B cell (primary cell): ENCODE measurements around the gene FHIT. TPM values are rescaled to one million over a fixed set of nuclear protein-coding genes. Genes with fewer than 3 reads are reported as not detected.

Experiments
- ATAC-seq: fragments of 200-7000 bp; cut with Tn5 transposase; one replicate; pipeline ENCODE4 v1.10.0; 2021; ENCODE audit warnings: low read depth, mild to moderate bottlenecking, moderate number of reproducible peaks, moderate library complexity
- CTCF ChIA-PET: fragments of 350-600 bp; sonication (Branson Sonifier 250); formaldehyde crosslinking; loops from one replicate; lab custom pipeline; 2021; ENCODE audit warnings: antibody characterized with exemption, inconsistent platforms; lab: Charles Lee
- POLR2A ChIA-PET: fragments of 350-600 bp; sonication (Branson Sonifier 250); formaldehyde crosslinking; loops from one replicate; lab custom pipeline; 2021; ENCODE audit warnings: antibody characterized with exemption; lab: Charles Lee
- DNase-seq: peaks from one replicate; pipeline ENCODE4 v3.0.0; 2013
- H2AFZ ChIP-seq: 2 replicates; pipeline ENCODE4 v1.6.1; 2012; ENCODE audit warnings: mild to moderate bottlenecking, low read depth, low read length; ENCODE audit not compliant: insufficient read depth, poor library complexity, severe bottlenecking
- H3K27ac ChIP-seq, 2 donors: 1 replicate in 1 of 2; 2 replicates in 1 of 2; pipeline ENCODE4 v1.5.1; 2012 to 2013; ENCODE audit warnings: low read length in 2 of 2, mild to moderate bottlenecking in 2 of 2, moderate library complexity in 1 of 2
- H3K27me3 ChIP-seq, 4 experiments: fragments of 200-600 bp in 1 of 4; sonication (generic) in 1 of 4; replicated peaks in 1 of 4; 1 replicate in 2 of 4; 2 replicates in 2 of 4; pipeline versions ENCODE4 v1.6.1 to v1.7.0; 2013 to 2016; ENCODE audit warnings: low read length in 3 of 4, mild to moderate bottlenecking in 2 of 4, mixed read lengths in 1 of 4, moderate library complexity in 1 of 4; ENCODE audit not compliant: insufficient read depth in 4 of 4, control insufficient read depth in 3 of 4; ENCODE audit errors: control extremely low read depth in 1 of 4
- H3K36me3 ChIP-seq, 2 experiments: replicated peaks in 1 of 2; 1 replicate in 1 of 2; 2 replicates in 1 of 2; pipeline versions ENCODE4 v1.6.1 to v1.7.1; 2013; ENCODE audit warnings: low read length in 1 of 2; ENCODE audit not compliant: insufficient read depth in 2 of 2, control insufficient read depth in 1 of 2; ENCODE audit errors: control extremely low read depth in 1 of 2, extremely low read depth in 1 of 2
- H3K4me1 ChIP-seq, 2 donors: fragments of 200-600 bp in 1 of 2; sonication (generic) in 1 of 2; 1 replicate in 1 of 2; 2 replicates in 1 of 2; pipeline versions ENCODE4 v1.5.1 to v1.6.1; 2013 to 2017; ENCODE audit warnings: low read length in 2 of 2; ENCODE audit not compliant: control insufficient read depth in 2 of 2, insufficient read depth in 2 of 2
- H3K4me2 ChIP-seq: replicated peaks from 2 replicates; pipeline ENCODE3; 2012; ENCODE audit warnings: mild to moderate bottlenecking, low read depth, low read length; ENCODE audit not compliant: poor library complexity, severe bottlenecking
- H3K4me3 ChIP-seq, 5 experiments: fragments of 200-600 bp in 1 of 5; sonication (generic) in 1 of 5; 1 replicate in 3 of 5; 2 replicates in 2 of 5; pipeline versions ENCODE4 v1.5.1 to v1.7.0; 2011 to 2016; ENCODE audit warnings: low read length in 4 of 5, mild to moderate bottlenecking in 4 of 5, low read depth in 2 of 5, control low read depth in 1 of 5, moderate library complexity in 1 of 5; ENCODE audit not compliant: insufficient read depth in 1 of 5; ENCODE audit errors: control extremely low read depth in 1 of 5, extremely low read depth in 1 of 5
- H3K79me2 ChIP-seq: fragments of 200-600 bp; sonication (generic); one replicate; pipeline ENCODE4 v1.6.0; 2016; ENCODE audit warnings: low read length; ENCODE audit not compliant: control insufficient read depth, insufficient read depth
- H3K9ac ChIP-seq: fragments of 200-600 bp; sonication (generic); 2 replicates; pipeline ENCODE4 v1.6.1; 2017; ENCODE audit warnings: mild to moderate bottlenecking, low read length, moderate library complexity
- H3K9me3 ChIP-seq, 3 donors: one replicate each; pipeline versions ENCODE4 v1.6.1 to v1.7.1; 2013; ENCODE audit warnings: low read length in 2 of 3; ENCODE audit not compliant: control insufficient read depth in 2 of 3, insufficient read depth in 1 of 3; ENCODE audit errors: control extremely low read depth in 1 of 3
- H4K20me1 ChIP-seq: 2 replicates; pipeline ENCODE4 v1.6.0; 2012; ENCODE audit warnings: mild to moderate bottlenecking, low read length; ENCODE audit not compliant: insufficient read depth, control insufficient read depth, poor library complexity, severe bottlenecking
- H3K27ac Mint-ChIP-seq: one replicate; pipeline ENCODE4 v1.8.0; 2021; ENCODE audit warnings: mixed read lengths
- H3K27me3 Mint-ChIP-seq: one replicate; pipeline ENCODE4 v1.8.0; 2021; ENCODE audit warnings: mixed read lengths
- H3K4me1 Mint-ChIP-seq: one replicate; pipeline ENCODE4 v1.8.0; 2021; ENCODE audit warnings: mixed read lengths
- H3K4me3 Mint-ChIP-seq: one replicate; pipeline ENCODE4 v1.8.0; 2021; ENCODE audit warnings: mixed read lengths
- H3K9me3 Mint-ChIP-seq: one replicate; pipeline ENCODE4 v1.8.0; 2022; ENCODE audit warnings: mixed read lengths; ENCODE audit not compliant: insufficient read depth
- EZH2 ChIP-seq: IDR thresholded peaks from 2 replicates; pipeline ENCODE4 v1.6.1; 2012; ENCODE audit warnings: borderline replicate concordance, low read depth, mild to moderate bottlenecking, moderate library complexity, low read length; ENCODE audit not compliant: insufficient read depth, poor library complexity, severe bottlenecking
- WGBS: methylation state at CpG from one replicate; pipeline ENCODE4 v1.1.5; 2013; ENCODE audit warnings: missing lambda C conversion rate; ENCODE audit not compliant: insufficient coverage; 5-methylcytosine and 5-hydroxymethylcytosine counted together
- intact Hi-C: fragments of 100-400 bp; cut with micrococcal nuclease; formaldehyde crosslinking; loops from one replicate; pipeline ENCODE4 v1.10.0; 2022
- polyA plus RNA-seq: library from polyadenylated mRNA; depleted of rRNA; stranded (reverse); fragments of >200 nt; gene quantifications from 2 replicates; pipeline ENCODE4 v1.2.3, GENCODE V29; 2012
- total RNA-seq, 2 donors: library from RNA; stranded (reverse); fragments of 120-200 nt in 1 of 2; gene quantifications; 1 replicate in 1 of 2; 2 replicates in 1 of 2; pipeline versions ENCODE4 v1.2.3 to v1.2.4, GENCODE V29; 2013 to 2022
- TF ChIP-seq, protein P1 (sequence below): fragments of 200-600 bp; IDR thresholded peaks from one replicate; pipeline ENCODE4 v1.8.0; 2022; ENCODE audit warnings: antibody characterized with exemption, mild to moderate bottlenecking

The FHIT gene
- total and polyA plus RNA-seq, 2 donors (not counting 1 experiment from before 2014, with no cell fraction given), result 1.7 to 7.8 TPM

- TF ChIP-seq, protein P1, sequence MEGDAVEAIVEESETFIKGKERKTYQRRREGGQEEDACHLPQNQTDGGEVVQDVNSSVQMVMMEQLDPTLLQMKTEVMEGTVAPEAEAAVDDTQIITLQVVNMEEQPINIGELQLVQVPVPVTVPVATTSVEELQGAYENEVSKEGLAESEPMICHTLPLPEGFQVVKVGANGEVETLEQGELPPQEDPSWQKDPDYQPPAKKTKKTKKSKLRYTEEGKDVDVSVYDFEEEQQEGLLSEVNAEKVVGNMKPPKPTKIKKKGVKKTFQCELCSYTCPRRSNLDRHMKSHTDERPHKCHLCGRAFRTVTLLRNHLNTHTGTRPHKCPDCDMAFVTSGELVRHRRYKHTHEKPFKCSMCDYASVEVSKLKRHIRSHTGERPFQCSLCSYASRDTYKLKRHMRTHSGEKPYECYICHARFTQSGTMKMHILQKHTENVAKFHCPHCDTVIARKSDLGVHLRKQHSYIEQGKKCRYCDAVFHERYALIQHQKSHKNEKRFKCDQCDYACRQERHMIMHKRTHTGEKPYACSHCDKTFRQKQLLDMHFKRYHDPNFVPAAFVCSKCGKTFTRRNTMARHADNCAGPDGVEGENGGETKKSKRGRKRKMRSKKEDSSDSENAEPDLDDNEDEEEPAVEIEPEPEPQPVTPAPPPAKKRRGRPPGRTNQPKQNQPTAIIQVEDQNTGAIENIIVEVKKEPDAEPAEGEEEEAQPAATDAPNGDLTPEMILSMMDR, result no peak
- no peak for TF ChIP-seq EZH2
- no peaks in the 10 kb centered on the region for H3K27me3 ChIP-seq
- Mint-ChIP-seq H3K9me3 (peaks cover 6% of the 10 kb centered on the region), H3K4me3 (no peak overlapping the region), H3K27ac (no peak overlapping the region), H3K27me3 (no peaks in the 10 kb centered on the region), H3K4me1 (no peaks in the 10 kb centered on the region)
- H3K4me1 ChIP-seq, result no peaks in the 10 kb centered on the region
- H3K4me3 ChIP-seq, result no peak overlapping the region
- peaks cover 0 to 2% (median 0%) of the 10 kb centered on the region in 3 donors for H3K9me3 ChIP-seq
- ATAC-seq, result no peak
- H3K4me2 ChIP-seq, result no peak overlapping the region
- H3K36me3 ChIP-seq, result no peaks in the 10 kb centered on the region
- no peak overlapping the region for H2AFZ ChIP-seq
- no peak overlapping the region for H3K9ac ChIP-seq
- no CpG with 5 or more reads among the region's 3 CpGs for WGBS
- no peaks in the 10 kb centered on the region for H4K20me1 ChIP-seq
- ChIA-PET CTCF (no interaction called here), POLR2A (no interaction called here)
- no peak for DNase-seq
- no peaks in the 10 kb centered on the region for H3K79me2 ChIP-seq
- no peak overlapping the region for H3K27ac ChIP-seq
- intact Hi-C loops, result no loop called here
Observed at GRCh38 chr3:60536420-60536819, 714.8 kb downstream of the FHIT start.

DNA sequence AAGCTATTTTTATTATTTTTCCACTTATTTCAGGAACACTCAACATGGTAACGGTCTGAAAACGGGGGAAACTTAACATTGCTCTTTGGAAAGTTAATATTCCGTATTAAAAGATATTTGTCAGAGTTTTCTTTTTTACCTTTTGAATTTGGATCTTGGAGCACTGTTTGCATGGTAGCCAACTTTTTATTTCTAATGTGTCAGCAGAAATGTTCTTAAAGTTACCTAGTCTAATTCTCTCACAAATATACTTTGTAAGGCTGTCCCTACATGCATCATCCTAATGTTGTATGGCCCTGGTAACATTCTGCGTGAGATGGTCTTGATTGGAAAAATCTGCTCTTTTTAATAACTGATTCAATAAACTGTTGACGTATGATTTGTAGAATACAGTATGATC lies 719.5 kb downstream of the FHIT start:
- H3K4me3 ChIP-seq, result no peak overlapping the region
- no peak overlapping the region for H3K4me3 Mint-ChIP-seq
- no peak for ATAC-seq
- no peaks in the 10 kb centered on the region for H3K4me1 Mint-ChIP-seq
- no peaks in the 10 kb centered on the region for H4K20me1 ChIP-seq
- no peak overlapping the region for H3K27ac ChIP-seq
- intact Hi-C loops, result no loop called here
- no peaks in the 10 kb centered on the region for H3K27me3 Mint-ChIP-seq
- H3K27ac Mint-ChIP-seq, result no peak overlapping the region
- H3K27me3 ChIP-seq, result no peaks in the 10 kb centered on the region
- H2AFZ ChIP-seq, result no peak overlapping the region
- WGBS, result no CpG with 5 or more reads among the region's 5 CpGs
- H3K4me2 ChIP-seq, result no peak overlapping the region
- CTCF ChIA-PET, result no interaction called here
- H3K79me2 ChIP-seq, result no peaks in the 10 kb centered on the region
- peaks cover 2% of the 10 kb centered on the region for H3K9me3 Mint-ChIP-seq
- H3K9me3 ChIP-seq, result no peaks in the 10 kb centered on the region
- DNase-seq, result no peak
- TF ChIP-seq, protein P1, result no peak
- no peak for TF ChIP-seq EZH2
- POLR2A ChIA-PET, result no interaction called here
- H3K4me1 ChIP-seq, result no peaks in the 10 kb centered on the region
- no peaks in the 10 kb centered on the region for H3K36me3 ChIP-seq
- H3K9ac ChIP-seq, result no peak overlapping the region
